GM19372 (cell line): Measurements from ENCODE around the gene PSMB2.
"Not testable (repeated sequence)": the region's sequence is repeated elsewhere in the genome, so short reads cannot be mapped to it uniquely, and the experiment has no call there.

ENCODE experiments used
- ATAC-seq: cut with Tn5 transposase; IDR thresholded peaks from one replicate; pipeline ENCODE4 v1.9.1; 2021; ENCODE audit warnings: mild to moderate bottlenecking, low read depth, moderate library complexity; ENCODE audit not compliant: unreplicated experiment

Gene PSMB2

DNA sequence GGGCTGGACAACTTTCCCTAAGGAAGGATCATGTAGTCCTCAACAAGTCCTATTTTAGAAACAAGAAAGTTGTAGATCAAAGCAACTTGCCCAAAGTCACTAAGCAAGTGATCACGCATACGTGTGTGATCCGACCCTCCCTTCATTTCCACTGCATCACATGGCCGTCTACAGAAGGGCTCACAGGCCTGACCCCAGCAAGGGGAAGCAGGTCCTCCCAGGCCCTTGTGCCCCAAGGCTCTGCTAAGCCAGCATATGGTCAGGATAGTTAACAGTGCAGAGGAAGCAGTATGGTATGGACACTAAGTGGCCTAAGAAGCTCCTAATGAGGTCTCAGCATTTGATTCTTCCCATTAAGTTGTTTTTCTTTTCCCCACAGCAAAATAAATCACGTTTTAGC is 43.5 kb downstream of the PSMB2 start:
- ATAC-seq = no peak

DNA sequence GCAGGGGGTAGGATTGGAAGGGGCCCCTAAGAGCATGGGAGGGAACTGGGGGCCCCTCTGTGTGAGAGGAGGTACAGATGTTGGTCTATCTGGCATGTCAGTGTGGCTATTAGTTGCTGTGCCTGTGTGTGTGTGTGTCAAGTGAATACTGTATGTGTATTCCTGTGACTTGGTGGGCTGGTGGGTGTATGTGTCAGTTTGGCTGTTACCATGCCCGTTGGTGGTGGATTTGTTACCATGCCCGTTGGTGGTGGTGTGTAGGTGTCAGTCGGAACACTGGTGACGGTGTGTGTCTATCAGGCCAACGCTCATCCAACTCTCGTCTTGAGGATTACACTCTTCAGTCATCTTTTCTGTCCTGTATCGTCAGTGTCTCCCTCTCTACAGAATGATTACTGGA is 45.6 kb downstream of the PSMB2 start:
- no peak for ATAC-seq

DNA sequence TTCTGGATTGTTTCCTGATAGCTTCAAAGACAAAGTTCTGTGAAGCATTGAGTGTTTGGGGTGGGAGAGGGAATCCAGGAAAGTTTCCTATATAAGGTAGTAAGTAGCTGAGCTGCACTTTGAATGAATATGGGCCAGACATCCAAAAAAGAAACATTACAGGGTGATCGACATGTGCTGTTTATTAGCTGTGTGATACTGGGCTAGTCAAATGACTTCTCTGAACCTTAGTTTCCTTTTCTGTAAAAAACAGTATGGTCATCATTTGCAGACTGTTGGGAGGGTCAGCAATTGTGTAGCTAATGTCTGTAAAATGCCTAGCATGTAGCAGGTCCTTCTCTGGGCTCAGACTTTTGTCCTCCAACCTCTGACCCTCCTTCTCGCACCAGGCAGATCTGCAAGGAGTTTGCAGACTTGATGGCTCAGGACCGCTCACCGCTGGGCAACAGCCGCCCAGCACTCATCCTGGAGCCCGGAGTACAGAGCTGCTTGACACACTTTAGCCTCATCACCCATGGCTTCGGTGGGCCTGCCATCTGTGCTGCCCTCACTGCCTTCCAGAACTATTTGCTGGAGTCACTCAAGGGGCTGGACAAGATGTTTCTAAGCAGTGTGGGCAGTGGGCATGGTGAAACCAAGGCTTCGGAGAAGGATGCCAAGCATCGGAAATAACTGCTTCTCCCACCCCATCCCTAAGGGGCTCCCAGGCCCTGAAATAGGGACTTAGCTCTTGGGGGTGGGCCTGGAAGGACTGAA is 47.1 kb downstream of the PSMB2 start:
- ATAC-seq = no peak

DNA sequence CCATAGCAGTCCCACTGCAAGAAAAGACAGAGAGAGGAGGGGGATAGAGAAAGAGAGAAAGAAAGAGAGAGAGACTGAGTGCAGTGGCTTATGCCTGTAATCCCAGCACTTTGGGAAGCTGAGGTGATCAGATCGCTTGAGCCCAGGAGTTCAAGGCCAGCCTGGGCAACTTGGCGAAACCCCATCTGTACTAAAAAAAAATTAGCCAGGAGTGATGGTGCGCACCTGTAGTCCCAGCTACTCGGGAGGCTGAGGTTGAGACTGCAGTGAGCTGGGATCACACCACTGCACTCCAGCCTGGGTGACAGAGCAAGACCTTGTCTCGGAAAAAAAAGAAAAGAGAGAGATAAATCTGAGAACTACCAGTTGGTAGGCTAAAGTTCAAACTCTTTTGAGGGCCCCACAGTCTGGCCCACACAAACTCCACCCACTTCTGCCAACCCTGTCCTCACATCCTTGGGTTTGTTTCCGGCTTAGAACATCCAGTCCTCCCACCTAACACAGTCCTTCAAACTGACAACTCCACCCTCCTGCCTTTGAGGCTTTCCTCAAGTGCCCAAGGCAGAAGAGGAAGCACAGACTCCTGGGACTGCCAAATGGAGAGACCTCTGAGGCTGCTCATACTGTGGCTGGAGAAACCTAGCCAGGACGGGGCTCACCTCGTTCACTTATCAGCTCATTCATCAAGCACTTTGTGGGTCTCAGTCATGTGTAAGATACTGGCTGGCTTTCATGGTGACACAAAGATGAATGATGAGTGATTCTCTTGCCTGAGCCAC is 48.1 kb downstream of the PSMB2 start:
- ATAC-seq = no peak

DNA sequence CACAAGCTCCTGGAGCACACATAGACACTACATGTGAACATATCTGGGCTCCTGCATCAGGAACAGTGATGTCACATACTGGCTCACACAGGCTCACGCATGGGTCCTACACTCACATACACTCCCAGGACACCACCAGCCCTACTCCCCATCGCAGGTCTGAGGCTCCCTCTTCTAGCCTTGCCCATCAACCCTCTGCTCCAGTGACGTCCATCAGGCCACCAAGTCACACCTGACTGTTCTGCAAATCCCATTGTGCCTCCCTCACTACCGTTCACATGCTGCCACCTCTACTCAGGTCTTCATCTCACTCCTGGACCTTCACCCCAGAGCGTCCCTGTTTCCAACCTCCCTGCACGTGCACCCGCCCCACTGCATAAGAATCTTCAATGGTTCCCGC is 50.1 kb downstream of the PSMB2 start:
- no peak for ATAC-seq

DNA sequence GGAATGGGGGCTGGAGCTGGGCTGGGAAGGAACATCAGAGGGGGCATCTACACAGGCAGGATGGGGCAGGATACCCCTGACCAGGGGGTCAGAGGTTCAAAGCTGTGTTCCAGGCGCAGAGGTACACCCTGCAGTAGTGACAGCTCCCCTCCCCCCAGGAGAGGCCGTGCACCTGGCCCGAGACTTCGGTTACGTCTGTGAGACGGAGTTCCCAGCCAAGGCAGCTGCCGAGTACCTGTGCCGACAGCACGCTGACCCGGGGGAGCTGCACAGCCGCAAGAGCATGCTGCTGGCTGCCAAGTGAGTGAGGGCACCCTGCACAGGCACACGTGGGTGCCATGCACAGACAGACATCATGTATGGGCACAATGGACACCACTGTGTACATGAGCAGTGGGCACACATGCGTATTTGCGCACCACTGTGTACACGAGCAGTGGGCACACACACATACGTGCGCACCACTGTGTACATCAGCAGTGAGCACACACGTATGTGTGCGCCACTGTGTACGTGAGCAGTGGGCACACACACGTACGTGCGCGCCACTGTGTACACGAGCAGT is 50.8 kb downstream of the PSMB2 start:
- ATAC-seq = no peak

DNA sequence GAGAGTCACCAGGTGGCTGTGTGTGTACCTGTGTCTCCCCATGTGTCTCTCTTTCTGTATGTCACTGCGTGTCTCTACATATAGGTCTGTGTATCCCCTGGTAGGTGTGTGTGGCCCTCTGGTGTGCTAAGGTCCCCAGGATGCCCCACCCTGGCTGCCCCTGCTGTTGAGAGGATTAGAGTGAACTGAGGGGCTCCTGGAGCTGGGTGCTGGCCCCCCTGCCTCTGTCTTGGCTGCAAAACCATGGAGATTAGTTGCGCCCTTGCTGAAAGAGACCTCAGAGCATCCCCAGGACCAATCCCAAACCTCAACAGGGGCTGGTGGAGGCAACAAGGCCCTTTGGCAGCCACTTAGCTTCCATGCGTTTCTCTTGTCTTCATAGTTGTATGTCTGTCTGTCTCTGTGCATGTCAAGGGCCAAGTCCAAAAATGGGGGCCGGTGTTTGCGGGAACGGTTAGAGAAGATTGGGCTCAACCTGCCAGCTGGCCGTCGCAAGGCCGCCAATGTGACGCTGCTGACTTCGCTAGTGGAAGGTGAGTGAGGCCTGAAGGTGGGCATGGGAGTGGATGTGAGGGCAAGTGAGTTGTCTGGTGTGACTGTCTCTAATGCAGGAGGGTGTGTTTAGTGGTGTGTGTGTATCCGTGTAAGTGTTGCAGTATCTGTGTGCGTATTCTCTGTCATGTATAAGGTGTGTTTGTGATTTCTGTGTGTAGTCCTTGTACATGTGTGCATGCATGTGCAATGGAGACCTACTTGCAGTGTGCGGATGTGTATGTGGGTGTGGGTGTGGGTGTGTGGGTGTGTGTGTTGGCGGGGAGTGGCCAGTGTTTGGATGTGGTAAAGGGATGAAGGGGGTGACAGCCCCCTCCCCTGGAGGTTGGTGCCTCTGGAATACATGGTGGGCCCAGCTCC is 51.6 kb downstream of the PSMB2 start:
- no peak for ATAC-seq

DNA sequence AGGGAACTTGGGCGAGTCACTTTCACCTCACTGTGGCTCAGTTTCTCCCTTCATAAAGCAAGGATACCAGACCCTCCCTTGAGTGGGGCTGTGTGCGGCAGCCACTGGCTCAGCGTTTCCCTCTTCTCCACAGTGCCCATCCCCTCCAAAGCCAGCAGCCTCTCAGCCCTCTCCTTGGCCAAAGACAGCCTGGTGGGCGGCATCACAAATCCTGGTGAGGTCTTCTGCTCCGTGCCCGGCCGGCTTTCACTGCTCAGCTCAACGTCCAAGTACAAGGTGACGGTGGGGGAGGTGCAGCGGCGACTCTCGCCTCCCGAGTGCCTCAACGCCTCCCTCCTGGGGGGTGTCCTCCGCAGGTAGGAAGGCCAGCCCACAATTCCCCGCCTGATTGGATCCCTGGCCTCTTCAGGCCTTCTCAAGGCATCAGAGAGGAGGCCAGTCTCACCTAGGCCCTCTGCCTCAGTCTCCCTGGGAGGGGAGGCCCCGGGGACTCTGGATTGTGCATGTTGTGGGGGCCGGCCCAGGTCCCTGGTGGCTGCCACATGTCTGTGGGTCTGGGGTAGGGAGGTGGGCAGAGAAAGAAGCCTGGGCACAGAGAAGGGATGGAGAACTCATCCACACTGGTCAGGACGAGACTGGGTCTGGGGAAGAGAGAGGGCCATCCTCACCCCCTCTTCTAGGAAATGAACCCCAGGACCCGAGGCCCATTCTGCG is 53.0 kb downstream of the PSMB2 start:
- no peak for ATAC-seq

DNA sequence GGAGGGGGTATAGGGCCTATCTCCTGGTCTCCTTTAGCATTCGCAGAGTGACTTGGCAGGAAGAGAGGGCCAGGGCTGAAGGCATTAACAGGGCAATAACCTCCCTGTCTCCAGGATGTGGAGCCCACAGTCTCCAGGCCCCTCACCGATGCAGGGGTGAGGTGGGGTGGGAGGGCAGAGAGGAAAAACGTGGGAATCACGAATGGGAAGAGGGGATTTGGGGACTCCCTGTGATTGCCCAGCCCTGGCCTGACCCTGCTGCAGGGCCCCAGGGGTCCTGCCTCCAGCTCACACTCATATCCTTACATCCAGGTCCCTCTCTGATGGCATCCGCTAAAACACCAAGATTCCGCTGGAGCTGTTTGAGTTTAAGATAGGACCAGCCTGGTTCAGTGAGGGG is 53.6 kb downstream of the PSMB2 start:
- no peak for ATAC-seq

DNA sequence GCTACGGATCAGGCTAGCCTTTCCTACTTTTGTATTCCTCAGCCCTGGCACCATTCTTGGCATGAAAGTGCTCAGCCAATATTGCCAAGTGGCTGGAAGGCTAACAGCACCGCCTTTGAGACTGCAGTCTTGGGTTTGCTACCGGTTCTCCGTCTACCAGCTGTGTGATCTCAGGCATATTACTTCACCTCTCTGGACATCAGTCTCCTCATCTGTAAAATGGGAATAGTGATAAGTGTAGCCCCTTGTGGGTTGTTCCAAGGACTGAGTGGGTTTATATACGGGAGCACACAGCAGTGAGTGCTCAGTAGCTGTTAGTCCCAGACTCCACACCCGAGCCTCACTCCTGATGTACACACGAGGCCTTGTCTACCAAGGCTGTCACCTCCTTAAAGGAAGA is 54.5 kb downstream of the PSMB2 start:
- ATAC-seq = no peak

DNA sequence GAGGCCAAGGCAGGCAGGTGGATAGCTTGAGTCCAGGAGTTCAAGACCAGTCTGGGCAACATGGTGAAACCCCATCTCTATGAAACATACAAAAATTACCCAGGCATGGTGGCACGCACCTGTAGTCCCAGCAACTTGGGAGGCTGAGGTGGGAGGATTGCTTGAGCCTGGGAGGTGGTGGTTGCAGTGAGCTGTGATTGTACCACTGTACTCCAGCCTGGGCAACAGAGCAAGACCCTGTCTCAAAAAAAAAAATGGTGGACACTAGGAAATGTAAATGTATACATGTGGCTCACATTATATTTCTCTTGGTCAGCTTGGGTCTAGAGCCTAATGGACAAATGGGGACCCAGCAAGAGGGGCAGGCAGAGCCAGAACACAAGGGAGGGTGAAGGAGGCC is 55.5 kb downstream of the PSMB2 start:
- not testable (repeated sequence) for ATAC-seq

DNA sequence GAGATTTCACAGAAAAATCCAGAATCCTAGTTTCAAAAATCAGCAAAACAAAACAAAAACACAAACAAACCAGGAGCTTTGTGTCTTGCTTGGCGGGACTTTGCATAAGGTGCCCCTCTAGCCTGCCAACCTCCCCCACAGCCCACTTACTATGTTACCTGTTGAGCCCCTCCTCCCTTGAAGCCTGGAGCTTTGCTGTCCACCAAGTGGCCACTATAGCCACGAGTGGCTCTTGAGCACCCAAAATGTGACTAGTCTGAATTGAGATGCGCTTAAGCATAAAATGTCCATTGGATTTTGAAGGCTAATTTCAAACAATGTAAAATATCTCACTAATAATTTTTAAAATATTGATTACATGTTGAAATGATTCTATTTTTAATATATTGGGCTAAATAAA is 56.0 kb downstream of the PSMB2 start:
- ATAC-seq = no peak

DNA sequence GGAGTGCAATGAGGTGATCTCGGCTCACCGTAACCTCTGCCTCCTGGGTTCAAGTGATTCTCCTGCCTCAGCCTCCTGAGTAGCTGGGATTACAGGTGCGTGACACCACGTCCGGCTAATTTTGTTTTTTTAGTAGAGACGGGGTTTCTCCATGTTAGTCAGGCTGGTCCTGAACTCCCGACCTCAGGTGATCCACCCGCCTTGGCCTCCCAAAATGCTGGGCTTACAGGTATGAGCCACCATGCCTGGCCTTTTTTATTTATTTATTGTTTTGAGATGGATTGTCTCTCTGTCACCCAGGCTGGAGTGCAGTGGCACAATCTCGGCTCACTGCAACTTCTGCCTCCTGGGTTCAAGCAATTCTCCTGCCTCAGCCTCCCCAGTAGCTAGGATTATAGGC is 59.7 kb downstream of the PSMB2 start:
- not testable (repeated sequence) for ATAC-seq

DNA sequence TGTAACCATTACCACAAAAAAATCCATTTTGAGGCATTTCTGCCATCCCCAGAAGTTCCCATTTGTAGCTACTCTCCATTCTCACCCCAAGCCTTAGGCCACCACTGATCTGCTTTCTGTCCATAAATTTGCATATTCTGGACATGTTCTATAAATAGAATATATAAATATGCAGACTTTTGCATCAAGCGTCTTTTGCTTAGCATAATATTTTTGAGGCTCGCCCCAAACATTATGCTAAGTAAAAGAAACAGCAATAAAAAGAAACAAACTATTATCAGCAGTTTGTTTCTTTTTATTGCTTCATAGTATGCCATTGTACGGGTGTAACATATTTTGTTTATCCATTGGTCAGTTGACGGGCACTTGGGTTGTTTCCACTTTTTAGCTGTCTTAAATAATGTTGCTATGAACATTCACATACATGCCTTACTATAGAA is 60.4 kb downstream of the PSMB2 start:
- no peak for ATAC-seq

DNA sequence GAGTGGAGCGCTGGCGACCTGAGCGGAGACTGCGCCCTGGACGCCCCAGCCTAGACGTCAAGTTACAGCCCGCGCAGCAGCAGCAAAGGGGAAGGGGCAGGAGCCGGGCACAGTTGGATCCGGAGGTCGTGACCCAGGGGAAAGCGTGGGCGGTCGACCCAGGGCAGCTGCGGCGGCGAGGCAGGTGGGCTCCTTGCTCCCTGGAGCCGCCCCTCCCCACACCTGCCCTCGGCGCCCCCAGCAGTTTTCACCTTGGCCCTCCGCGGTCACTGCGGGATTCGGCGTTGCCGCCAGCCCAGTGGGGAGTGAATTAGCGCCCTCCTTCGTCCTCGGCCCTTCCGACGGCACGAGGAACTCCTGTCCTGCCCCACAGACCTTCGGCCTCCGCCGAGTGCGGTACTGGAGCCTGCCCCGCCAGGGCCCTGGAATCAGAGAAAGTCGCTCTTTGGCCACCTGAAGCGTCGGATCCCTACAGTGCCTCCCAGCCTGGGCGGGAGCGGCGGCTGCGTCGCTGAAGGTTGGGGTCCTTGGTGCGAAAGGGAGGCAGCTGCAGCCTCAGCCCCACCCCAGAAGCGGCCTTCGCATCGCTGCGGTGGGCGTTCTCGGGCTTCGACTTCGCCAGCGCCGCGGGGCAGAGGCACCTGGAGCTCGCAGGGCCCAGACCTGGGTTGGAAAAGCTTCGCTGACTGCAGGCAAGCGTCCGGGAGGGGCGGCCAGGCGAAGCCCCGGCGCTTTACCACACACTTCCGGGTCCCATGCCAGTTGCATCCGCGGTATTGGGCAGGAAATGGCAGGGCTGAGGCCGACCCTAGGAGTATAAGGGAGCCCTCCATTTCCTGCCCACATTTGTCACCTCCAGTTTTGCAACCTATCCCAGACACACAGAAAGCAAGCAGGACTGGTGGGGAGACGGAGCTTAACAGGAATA is 64.0 kb downstream of the PSMB2 start:
- ATAC-seq = no peak

DNA sequence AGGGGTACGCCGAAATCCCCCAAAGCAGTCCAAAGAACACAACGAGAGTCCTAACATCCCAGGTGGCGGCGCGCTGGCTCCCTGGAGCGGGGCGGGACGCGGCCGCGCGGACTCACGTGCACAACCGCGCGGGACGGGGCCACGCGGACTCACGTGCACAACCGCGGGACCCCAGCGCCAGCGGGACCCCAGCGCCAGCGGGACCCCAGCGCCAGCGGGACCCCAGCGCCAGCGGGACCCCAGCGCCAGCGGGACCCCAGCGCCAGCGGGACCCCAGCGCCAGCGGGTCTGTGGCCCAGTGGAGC is 64.6 kb downstream of the PSMB2 start:
- not testable (repeated sequence) for ATAC-seq

DNA sequence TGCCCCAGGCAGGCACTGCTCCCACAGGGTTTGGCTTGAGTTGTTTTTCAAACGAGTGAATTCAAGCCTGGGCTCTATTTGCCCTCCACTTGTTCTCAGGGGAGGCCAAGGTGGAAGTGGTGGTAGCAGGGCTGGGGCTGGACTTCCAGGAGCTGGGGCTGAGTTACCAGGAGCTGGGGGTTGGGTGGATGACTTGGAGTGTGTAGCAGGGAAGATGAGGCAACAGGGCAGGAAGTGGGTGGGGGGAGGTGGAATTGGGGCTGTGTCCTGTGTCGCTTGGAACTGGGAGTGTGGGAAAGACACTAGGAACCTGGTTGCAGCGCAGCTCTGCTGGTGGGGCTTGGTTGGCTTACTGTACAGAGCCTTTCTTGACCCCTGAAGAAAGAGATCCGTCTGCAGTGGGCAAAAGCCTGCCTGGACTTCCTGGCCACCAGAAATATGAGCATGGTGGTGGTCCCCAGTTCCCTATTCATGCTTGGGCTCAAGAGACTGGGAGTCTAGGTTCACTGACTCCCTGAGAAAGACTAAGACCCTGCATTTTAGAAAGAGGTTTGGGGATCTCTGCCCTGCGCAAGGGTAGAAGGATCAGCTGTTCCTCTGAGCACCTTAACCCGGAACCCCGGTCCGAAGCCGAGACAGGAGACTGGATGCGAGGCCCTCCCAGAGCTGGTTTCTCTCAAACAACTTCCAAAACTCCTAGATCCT is 65.1 kb downstream of the PSMB2 start:
- no peak for ATAC-seq

DNA sequence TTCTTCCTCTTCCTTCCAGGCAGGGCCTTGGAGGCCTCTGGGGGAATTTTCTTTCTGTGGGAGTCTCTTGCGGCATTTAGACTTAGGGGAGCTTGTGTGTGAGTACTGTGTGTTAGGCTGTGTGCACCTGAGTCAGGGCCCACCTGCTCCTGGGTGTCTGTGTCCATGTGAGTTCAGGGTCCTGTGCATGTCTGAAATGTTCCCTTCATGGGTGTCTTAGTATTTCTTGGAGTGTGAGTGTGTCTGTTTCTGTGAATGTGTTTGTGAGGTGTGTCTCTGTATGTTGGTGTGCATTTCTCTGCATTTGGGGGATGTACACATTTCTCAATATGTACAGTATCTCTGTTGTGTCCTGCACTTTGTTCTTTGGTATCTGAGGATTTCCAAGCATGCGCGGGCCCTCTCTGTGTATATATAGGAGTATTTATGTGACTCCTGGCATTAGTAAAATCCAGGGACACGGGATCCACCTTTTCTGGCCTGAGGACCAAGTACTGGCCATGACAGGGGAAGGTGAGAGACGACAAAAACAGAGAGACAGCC is 65.8 kb downstream of the PSMB2 start:
- no peak for ATAC-seq
